Loucy (cell line): ENCODE measurements around the gene TMED7.

ENCODE experiments used
- EZH2phosphoT487 ChIP-seq: fragments of 200-600 bp; IDR thresholded peaks from 2 replicates; pipeline ENCODE4 v1.6.1; 2018; ENCODE audit warnings: antibody characterized with exemption, mild to moderate bottlenecking, moderate library complexity, borderline replicate concordance
- TF ChIP-seq, protein P1 (sequence below): fragments of 200-600 bp; sonication (generic); conservative IDR thresholded peaks from 2 replicates; pipeline ENCODE4 v1.5.1; 2014; ENCODE audit warnings: mild to moderate bottlenecking, antibody characterized with exemption, low read length

DNA sequence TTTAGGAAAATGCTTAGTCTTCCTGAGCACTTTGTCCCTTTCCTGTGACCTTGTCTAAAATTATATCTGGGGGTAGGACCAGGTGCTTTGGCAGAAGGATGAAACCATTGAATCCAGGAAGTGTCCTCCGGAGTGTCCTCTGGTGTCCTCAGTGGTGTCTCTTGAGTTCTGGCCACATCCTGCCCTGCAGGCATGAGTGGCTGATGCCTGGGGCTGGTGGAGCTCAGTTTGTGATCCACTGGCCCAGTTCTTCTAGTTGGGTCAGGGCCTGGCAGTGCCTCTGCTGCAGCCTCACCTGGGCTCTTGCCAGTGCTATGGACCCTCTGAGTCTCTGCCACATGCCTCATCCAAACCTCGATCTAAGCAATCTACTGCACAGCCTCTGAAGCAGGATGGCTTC lies 14.4 kb upstream of the TMED7 start:
- TF ChIP-seq, protein P1, sequence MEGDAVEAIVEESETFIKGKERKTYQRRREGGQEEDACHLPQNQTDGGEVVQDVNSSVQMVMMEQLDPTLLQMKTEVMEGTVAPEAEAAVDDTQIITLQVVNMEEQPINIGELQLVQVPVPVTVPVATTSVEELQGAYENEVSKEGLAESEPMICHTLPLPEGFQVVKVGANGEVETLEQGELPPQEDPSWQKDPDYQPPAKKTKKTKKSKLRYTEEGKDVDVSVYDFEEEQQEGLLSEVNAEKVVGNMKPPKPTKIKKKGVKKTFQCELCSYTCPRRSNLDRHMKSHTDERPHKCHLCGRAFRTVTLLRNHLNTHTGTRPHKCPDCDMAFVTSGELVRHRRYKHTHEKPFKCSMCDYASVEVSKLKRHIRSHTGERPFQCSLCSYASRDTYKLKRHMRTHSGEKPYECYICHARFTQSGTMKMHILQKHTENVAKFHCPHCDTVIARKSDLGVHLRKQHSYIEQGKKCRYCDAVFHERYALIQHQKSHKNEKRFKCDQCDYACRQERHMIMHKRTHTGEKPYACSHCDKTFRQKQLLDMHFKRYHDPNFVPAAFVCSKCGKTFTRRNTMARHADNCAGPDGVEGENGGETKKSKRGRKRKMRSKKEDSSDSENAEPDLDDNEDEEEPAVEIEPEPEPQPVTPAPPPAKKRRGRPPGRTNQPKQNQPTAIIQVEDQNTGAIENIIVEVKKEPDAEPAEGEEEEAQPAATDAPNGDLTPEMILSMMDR = no peak
- no peak for TF ChIP-seq EZH2phosphoT487
